Activated CD4-positive, alpha-beta T cell treated with anti-CD3 and anti-CD28 coated beads, Interleukin-2, amount 10 ng/mL, durations not matched to agents 7 days and 5 days (primary cell): ENCODE results near the gene PHF21B. TPM values are rescaled to one million over a fixed set of nuclear protein-coding genes. Genes with fewer than 3 reads are reported as not detected.

Experiments used
- CTCF ChIA-PET: fragments of 350-600 bp; sonication (Branson Sonifier 250); formaldehyde crosslinking; loops from one replicate; lab custom pipeline; 2021; ENCODE audit warnings: antibody characterized with exemption; lab: Charles Lee
- POLR2A ChIA-PET: fragments of 350-600 bp; sonication (Branson Sonifier 250); formaldehyde crosslinking; loops from one replicate; lab custom pipeline; 2021; ENCODE audit warnings: antibody characterized with exemption; lab: Charles Lee
- DNase-seq: peaks from one replicate; pipeline ENCODE4 v3.0.0-alpha.2; 2020
- H3K27ac Mint-ChIP-seq: one replicate; pipeline ENCODE4 v1.8.0; 2021; ENCODE audit warnings: mild to moderate bottlenecking, moderate library complexity, mixed read lengths
- H3K27me3 Mint-ChIP-seq: one replicate; pipeline ENCODE4 v1.8.0; 2021; ENCODE audit warnings: mixed read lengths
- H3K36me3 Mint-ChIP-seq: one replicate; pipeline ENCODE4 v1.8.0; 2021; ENCODE audit warnings: low read depth, mixed read lengths
- H3K4me1 Mint-ChIP-seq: one replicate; pipeline ENCODE4 v1.8.0; 2021; ENCODE audit warnings: mixed read lengths
- H3K4me3 Mint-ChIP-seq: one replicate; pipeline ENCODE4 v1.8.0; 2021; ENCODE audit warnings: mild to moderate bottlenecking, moderate library complexity, mixed read lengths
- H3K9me3 Mint-ChIP-seq: one replicate; pipeline ENCODE4 v1.8.0; 2021; ENCODE audit warnings: mixed read lengths
- total RNA-seq, 2 experiments: library from RNA; stranded (reverse); gene quantifications; one replicate each; pipeline ENCODE4 v1.2.3, GENCODE V29; 2021

Gene PHF21B
- total RNA-seq, 2 experiments from 2014 or later = not detected

GRCh38 chr22:45007391-45008185 is 2.2 kb downstream of the PHF21B start:
- CTCF ChIA-PET = interaction anchor here (0.6 kb wide), 1 partner anchor 23 kb away, joined by 3 read pairs; no protein-coding TSS in a partner anchor
- H3K27ac Mint-ChIP-seq = no peak overlapping the region

GRCh38 chr22:45006964-45007390 is 2.8 kb downstream of the PHF21B start:
- no peak overlapping the region for H3K4me3 Mint-ChIP-seq
- peaks cover 8% of the 10 kb centered on the region for H3K4me1 Mint-ChIP-seq
- no peaks in the 10 kb centered on the region for H3K9me3 Mint-ChIP-seq
- DNase-seq = no peak
- peaks cover 48% of the 10 kb centered on the region for H3K27me3 Mint-ChIP-seq
- no peaks in the 10 kb centered on the region for H3K36me3 Mint-ChIP-seq
- ChIA-PET CTCF (no interaction called here), POLR2A (no interaction called here)
- no peak overlapping the region for H3K27ac Mint-ChIP-seq

More at GRCh38 chr22:45007391-45008185, 2.2 kb downstream of the PHF21B start:
- POLR2A ChIA-PET = no interaction called here
- DNase-seq = no peak
- peaks cover 8% of the 10 kb centered on the region for H3K4me1 Mint-ChIP-seq
- H3K9me3 Mint-ChIP-seq = no peaks in the 10 kb centered on the region
- peaks cover 55% of the 10 kb centered on the region for H3K27me3 Mint-ChIP-seq
- H3K4me3 Mint-ChIP-seq = no peak overlapping the region
- no peaks in the 10 kb centered on the region for H3K36me3 Mint-ChIP-seq

- H3K36me3 Mint-ChIP-seq = no peaks in the 10 kb centered on the region
- no peaks in the 10 kb centered on the region for H3K9me3 Mint-ChIP-seq
- CTCF ChIA-PET = no interaction called here
- DNase-seq = no peak
- POLR2A ChIA-PET = no interaction called here
- H3K4me3 Mint-ChIP-seq = no peak overlapping the region
- H3K4me1 Mint-ChIP-seq = peaks cover 8% of the 10 kb centered on the region
- peaks cover 42% of the 10 kb centered on the region for H3K27me3 Mint-ChIP-seq
- no peak overlapping the region for H3K27ac Mint-ChIP-seq
These were observed 3.5 kb downstream of the PHF21B start for GRCh38 chr22:45006111-45006963.

- no peak for DNase-seq
- POLR2A ChIA-PET = no interaction called here
- Mint-ChIP-seq H3K27ac (no peak overlapping the region), H3K4me1 (peaks cover 4% of the 10 kb centered on the region), H3K27me3 (peaks cover 25% of the 10 kb centered on the region), H3K36me3 (no peaks in the 10 kb centered on the region), H3K4me3 (no peak overlapping the region), H3K9me3 (no peaks in the 10 kb centered on the region)
- CTCF ChIA-PET = no interaction called here
These were observed 8.2 kb downstream of the PHF21B start for GRCh38 chr22:45001653-45002052.

GRCh38 chr22:45000330-45000729 is 9.5 kb downstream of the PHF21B start:
- no peak for DNase-seq

GRCh38 chr22:44999687-45000086 is 10.1 kb downstream of the PHF21B start:
- ChIA-PET CTCF (no interaction called here), POLR2A (no interaction called here)
- peaks cover 6% of the 10 kb centered on the region for H3K27me3 Mint-ChIP-seq
- peaks cover 2% of the 10 kb centered on the region for H3K4me1 Mint-ChIP-seq
- no peak for DNase-seq
- H3K27ac Mint-ChIP-seq = no peak overlapping the region
- no peak overlapping the region for H3K4me3 Mint-ChIP-seq
- H3K36me3 Mint-ChIP-seq = no peaks in the 10 kb centered on the region
- H3K9me3 Mint-ChIP-seq = no peaks in the 10 kb centered on the region

More at GRCh38 chr22:45000330-45000729, 9.5 kb downstream of the PHF21B start:
- Mint-ChIP-seq H3K9me3 (no peaks in the 10 kb centered on the region), H3K4me1 (peaks cover 2% of the 10 kb centered on the region), H3K4me3 (no peak overlapping the region), H3K27me3 (peaks cover 12% of the 10 kb centered on the region), H3K27ac (no peak overlapping the region), H3K36me3 (no peaks in the 10 kb centered on the region)
- POLR2A ChIA-PET = no interaction called here
- CTCF ChIA-PET = no interaction called here

- H3K4me3 Mint-ChIP-seq = no peak overlapping the region
- ChIA-PET CTCF (no interaction called here), POLR2A (no interaction called here)
- DNase-seq = no peak
- peaks cover 2% of the 10 kb centered on the region for H3K4me1 Mint-ChIP-seq
- H3K27ac Mint-ChIP-seq = no peak overlapping the region
- peaks cover 2% of the 10 kb centered on the region for H3K27me3 Mint-ChIP-seq
- no peaks in the 10 kb centered on the region for H3K36me3 Mint-ChIP-seq
- H3K9me3 Mint-ChIP-seq = no peaks in the 10 kb centered on the region
These were observed 10.6 kb downstream of the PHF21B start for GRCh38 chr22:44999231-44999630.

GRCh38 chr22:44998296-44998695 is 11.5 kb downstream of the PHF21B start:
- POLR2A ChIA-PET = no interaction called here

GRCh38 chr22:44997060-44997459 is 12.7 kb downstream of the PHF21B start:
- Mint-ChIP-seq H3K36me3 (no peaks in the 10 kb centered on the region), H3K27ac (no peak overlapping the region), H3K4me1 (peaks cover 2% of the 10 kb centered on the region), H3K27me3 (no peaks in the 10 kb centered on the region), H3K4me3 (no peak overlapping the region), H3K9me3 (no peaks in the 10 kb centered on the region)
- CTCF ChIA-PET = no interaction called here
- POLR2A ChIA-PET = no interaction called here
- DNase-seq = no peak

More at GRCh38 chr22:44998296-44998695, 11.5 kb downstream of the PHF21B start:
- H3K27me3 Mint-ChIP-seq = no peaks in the 10 kb centered on the region
- DNase-seq = no peak
- peaks cover 2% of the 10 kb centered on the region for H3K4me1 Mint-ChIP-seq
- CTCF ChIA-PET = no interaction called here
- H3K27ac Mint-ChIP-seq = no peak overlapping the region
- no peaks in the 10 kb centered on the region for H3K36me3 Mint-ChIP-seq
- H3K9me3 Mint-ChIP-seq = no peaks in the 10 kb centered on the region
- H3K4me3 Mint-ChIP-seq = no peak overlapping the region

GRCh38 chr22:44996648-44997047 is 13.2 kb downstream of the PHF21B start:
- Mint-ChIP-seq H3K36me3 (no peaks in the 10 kb centered on the region), H3K4me3 (no peak overlapping the region), H3K27ac (no peak overlapping the region), H3K27me3 (no peaks in the 10 kb centered on the region), H3K4me1 (peaks cover 2% of the 10 kb centered on the region), H3K9me3 (no peaks in the 10 kb centered on the region)
- DNase-seq = no peak
- POLR2A ChIA-PET = no interaction called here
- CTCF ChIA-PET = no interaction called here

GRCh38 chr22:44996120-44996519 is 13.7 kb downstream of the PHF21B start:
- Mint-ChIP-seq H3K9me3 (no peaks in the 10 kb centered on the region), H3K27me3 (no peaks in the 10 kb centered on the region), H3K36me3 (no peaks in the 10 kb centered on the region), H3K27ac (no peak overlapping the region), H3K4me3 (no peak overlapping the region), H3K4me1 (peaks cover 2% of the 10 kb centered on the region)
- DNase-seq = no peak
- ChIA-PET POLR2A (no interaction called here), CTCF (interaction anchor here (0.6 kb wide), 1 partner anchor 840 kb away, joined by 4 read pairs; no protein-coding TSS in a partner anchor)

GRCh38 chr22:44995715-44996114 is 14.1 kb downstream of the PHF21B start:
- POLR2A ChIA-PET = no interaction called here
- H3K4me1 Mint-ChIP-seq = peaks cover 2% of the 10 kb centered on the region
- no peak overlapping the region for H3K27ac Mint-ChIP-seq
- CTCF ChIA-PET = interaction anchor here (0.6 kb wide), 1 partner anchor 840 kb away, joined by 4 read pairs; no protein-coding TSS in a partner anchor
- no peak for DNase-seq
- H3K27me3 Mint-ChIP-seq = no peaks in the 10 kb centered on the region
- no peaks in the 10 kb centered on the region for H3K36me3 Mint-ChIP-seq
- no peaks in the 10 kb centered on the region for H3K9me3 Mint-ChIP-seq
- H3K4me3 Mint-ChIP-seq = no peak overlapping the region

- Mint-ChIP-seq H3K27me3 (no peaks in the 10 kb centered on the region), H3K4me3 (no peak overlapping the region), H3K4me1 (peaks cover 2% of the 10 kb centered on the region), H3K27ac (no peak overlapping the region), H3K9me3 (no peaks in the 10 kb centered on the region), H3K36me3 (no peaks in the 10 kb centered on the region)
- no peak for DNase-seq
- POLR2A ChIA-PET = no interaction called here
- CTCF ChIA-PET = no interaction called here
These were observed 14.7 kb downstream of the PHF21B start for GRCh38 chr22:44995105-44995514.
